ENCODE measurements around the gene EIF2B4. TPM values are rescaled to one million over a fixed set of nuclear protein-coding genes. Genes with fewer than 3 reads are reported as not detected.

The EIF2B4 gene
- total RNA-seq, 2 experiments from 2014 or later = 23.9 to 32.9 TPM

GRCh38 chr2:27408601-27409320, 38.6 kb upstream of the EIF2B4 start:
- H3K9me2 ChIP-seq (ENCODE audit: insufficient read depth, low read length) = no peaks in the 10 kb centered on the region
- ChIA-PET CTCF (ENCODE audit: unreplicated experiment) (no interaction called here), POLR2A (interaction anchor here (1.1 to 2.2 kb wide), 3 partner anchors 13 to 25 kb away, joined by 3 to 24 read pairs (median 3); partner anchors contain the start of gene NRBP1)
- no peak for TF ChIP-seq EZH2phosphoT487 (IDR thresholded peaks at IDR 0.05; ENCODE audit: borderline replicate concordance, low read depth, low read length)
- no peak for TF ChIP-seq CTCF (conservative IDR thresholded peaks at IDR 0.05; ENCODE audit: low read length)
- peaks cover 56% of the 10 kb centered on the region for H3K79me2 ChIP-seq (ENCODE audit: insufficient read depth, low read depth, low read length)
- peak overlapping the region; percentile 91 for H3K4me3 ChIP-seq (ENCODE audit: low read depth, low read length, poor library complexity, severe bottlenecking)
- peak; percentile 41 for DNase-seq (ENCODE audit: low spot score)
- no TSS peak for BruUV-seq (replicated peaks)
- peak overlapping the region; percentile 84 for H3K27ac ChIP-seq (ENCODE audit: low read depth, low read length, poor library complexity, severe bottlenecking)
- H3K4me1 ChIP-seq (ENCODE audit: insufficient read depth, low read length, poor library complexity, severe bottlenecking) = peaks cover 24% of the 10 kb centered on the region
- no peaks in the 10 kb centered on the region for H3K9me3 ChIP-seq (ENCODE audit: low read length)
- intact Hi-C loops (cut with micrococcal nuclease; ENCODE audit: unreplicated experiment) = loop anchor here (1.0 to 10.0 kb wide), 4 partner anchors 20 to 256 kb away; partner anchors contain the start of genes CCDC121, GPN1, NRBP1 and SLC4A1AP
- H3K36me3 ChIP-seq (ENCODE audit: insufficient read depth, low read length) = peaks cover 40% of the 10 kb centered on the region
- peak overlapping the region; percentile 96 for H3K4me2 ChIP-seq (ENCODE audit: low read length)
- peaks cover 23% of the 10 kb centered on the region; the same call in 1 of the 2 replicates for H4K20me1 ChIP-seq (ENCODE audit: insufficient read depth, low read length)
- H2AFZ ChIP-seq (ENCODE audit: low read length) = peak overlapping the region; percentile 23; the same call in 1 of the 2 replicates

DNA sequence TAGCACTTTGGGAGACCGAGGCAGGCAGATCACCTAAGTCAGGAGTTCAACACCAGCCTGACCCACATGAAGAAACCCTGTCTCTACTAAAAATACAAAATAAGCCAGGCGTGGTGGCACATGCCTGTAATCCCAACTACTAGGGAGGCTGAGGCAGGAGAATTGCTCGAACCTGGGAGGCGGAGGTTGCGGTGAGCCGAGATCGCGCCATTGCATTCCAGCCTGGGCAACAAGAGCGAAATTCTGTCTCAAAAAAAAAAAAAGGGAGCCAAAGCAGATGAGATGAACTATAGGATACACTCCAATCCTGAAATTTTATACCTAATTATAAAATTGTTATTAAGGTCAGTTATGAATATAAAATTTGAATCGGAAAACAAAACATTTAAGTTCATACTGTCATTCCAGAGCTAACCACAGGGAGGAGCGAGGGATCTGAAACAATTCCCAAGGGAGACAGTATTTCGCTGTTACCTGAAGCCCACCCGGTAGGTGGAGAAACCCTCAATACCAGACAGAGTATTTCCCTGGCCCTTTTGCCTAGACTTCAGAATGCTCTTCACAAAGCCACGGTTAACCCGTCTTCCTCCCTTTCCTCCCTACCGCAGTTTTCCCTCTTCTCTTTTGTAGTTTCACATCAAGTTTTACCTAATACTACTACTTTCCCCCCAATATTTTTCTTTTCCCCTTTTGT, 37.8 kb upstream of the EIF2B4 start:
- Histone ChIP-seq H2AFZ (ENCODE audit: low read length) (no peak overlapping the region), H3K4me3 (ENCODE audit: low read depth, low read length, poor library complexity, severe bottlenecking) (peak overlapping the region; percentile 91), H3K4me1 (ENCODE audit: insufficient read depth, low read length, poor library complexity, severe bottlenecking) (peaks cover 24% of the 10 kb centered on the region), H3K4me2 (ENCODE audit: low read length) (peak overlapping the region; percentile 96), H3K9me3 (ENCODE audit: low read length) (no peaks in the 10 kb centered on the region), H3K79me2 (ENCODE audit: insufficient read depth, low read depth, low read length) (peaks cover 64% of the 10 kb centered on the region), H3K36me3 (ENCODE audit: insufficient read depth, low read length) (peaks cover 49% of the 10 kb centered on the region), H3K27ac (ENCODE audit: low read depth, low read length, poor library complexity, severe bottlenecking) (peak overlapping the region; percentile 84), H4K20me1 (ENCODE audit: insufficient read depth, low read length) (peaks cover 23% of the 10 kb centered on the region; the same call in 1 of the 2 replicates), H3K9me2 (ENCODE audit: insufficient read depth, low read length) (no peaks in the 10 kb centered on the region)
- peak; percentile 73 for TF ChIP-seq CTCF (conservative IDR thresholded peaks at IDR 0.05; ENCODE audit: low read length)
- no peak for TF ChIP-seq EZH2phosphoT487 (IDR thresholded peaks at IDR 0.05; ENCODE audit: borderline replicate concordance, low read depth, low read length)
- peak; percentile 77 for DNase-seq (ENCODE audit: low spot score)
- ChIA-PET POLR2A (interaction anchor here (1.1 to 1.6 kb wide), 3 partner anchors 13 to 23 kb away, joined by 3 to 4 read pairs (median 3); partner anchors contain the start of gene NRBP1), CTCF (ENCODE audit: unreplicated experiment) (no interaction called here)
- no TSS peak for BruUV-seq (replicated peaks)
- intact Hi-C loops (cut with micrococcal nuclease; ENCODE audit: unreplicated experiment) = loop anchor here (2.0 to 10.0 kb wide), 3 partner anchors 175 to 257 kb away; partner anchors contain the start of genes CCDC121, GPN1, SLC4A1AP and SUPT7L

All from OCI-LY7 (cell line).